HepG2 (cell line): ENCODE measurements around the gene PPP2R5B. TPM values are rescaled to one million over a fixed set of nuclear protein-coding genes. Genes with fewer than 3 reads are reported as not detected.

Source experiments
- ATAC-seq: fragments of 200-7000 bp; cut with Tn5 transposase; 3 replicates; pipeline ENCODE4 v1.9.1; 2020; ENCODE audit warnings: mild to moderate bottlenecking, moderate library complexity
- BruUV-seq: library from RNA; stranded (reverse); fragments of 400-500 nt; replicated peaks from 2 replicates; lab custom pipeline; 2021; lab: Mats Ljungman, UMichigan
- CTCF ChIA-PET: fragments of 300-600 bp; formaldehyde crosslinking; extraction: SDS; loops from one replicate; lab custom pipeline; 2021; ENCODE audit warnings: low total read pairs, inconsistent platforms, low intra/inter-chr PET ratio; lab: Yijun Ruan, JAX
- POLR2A ChIA-PET: fragments of 350-600 bp; sonication (Branson Sonifier 250); formaldehyde crosslinking; loops from one replicate; lab custom pipeline; 2020; ENCODE audit warnings: antibody characterized with exemption, inconsistent platforms; lab: Yijun Ruan, JAX
- DNase-seq: peaks from one replicate; pipeline ENCODE4 v3.0.0-alpha.2; 2015; ENCODE audit warnings: low spot score
- FAIRE-seq: peaks from 3 replicates; lab custom pipeline; 2011; peaks lifted over from hg19 to GRCh38; lab: Jason Lieb, UNC
- H2AFZ ChIP-seq: one replicate; pipeline ENCODE4 v1.6.1; 2011; ENCODE audit warnings: low read length, inconsistent platforms
- H3K27ac ChIP-seq: fragments of 300-600 bp; 3 replicates; pipeline ENCODE4 v1.8.0; 2011; ENCODE audit warnings: mixed run types, mild to moderate bottlenecking, mixed read lengths, low read length, inconsistent platforms; ENCODE audit not compliant: insufficient read depth; ENCODE audit errors: extremely low read length
- H3K27me3 ChIP-seq, 2 experiments: fragments of 200-600 bp in 1 of 2; 2 replicates in 1 of 2; 3 replicates in 1 of 2; pipeline versions ENCODE4 v1.6.0 to v1.8.0; 2011; ENCODE audit warnings: low read length in 2 of 2, mild to moderate bottlenecking in 2 of 2, moderate library complexity in 2 of 2, inconsistent platforms in 1 of 2; ENCODE audit not compliant: insufficient read depth in 2 of 2, control insufficient read depth in 1 of 2
- H3K36me3 ChIP-seq, 2 experiments: fragments of 200-600 bp in 1 of 2; replicated peaks in 1 of 2; 2 replicates in 1 of 2; 3 replicates in 1 of 2; pipeline versions ENCODE4 v1.5.1 to v1.8.0; 2011; ENCODE audit warnings: low read length in 2 of 2, inconsistent platforms in 1 of 2; ENCODE audit not compliant: insufficient read depth in 2 of 2, control insufficient read depth in 1 of 2
- H3K4me1 ChIP-seq: 2 replicates; pipeline ENCODE4 v1.5.1; 2012; ENCODE audit warnings: low read length, inconsistent platforms; ENCODE audit not compliant: insufficient read depth
- H3K4me2 ChIP-seq: 2 replicates; pipeline ENCODE4 v1.6.0; 2011; ENCODE audit warnings: low read depth, low read length, inconsistent platforms
- H3K4me3 ChIP-seq, 3 experiments: fragments of 200-600 bp in 1 of 3; sonication (generic), shearing (Covaris generic) in 1 of 3; replicated peaks in 1 of 3; 2 replicates each; pipeline ENCODE4 v1.5.1; 2011 to 2016; ENCODE audit warnings: low read length in 3 of 3, inconsistent platforms in 2 of 3, low read depth in 2 of 3, mild to moderate bottlenecking in 2 of 3, control low read depth in 1 of 3, mixed read lengths in 1 of 3; ENCODE audit not compliant: insufficient read depth in 1 of 3
- H3K79me2 ChIP-seq: one replicate; pipeline ENCODE4 v1.6.1; 2011; ENCODE audit warnings: low read length, inconsistent platforms; ENCODE audit not compliant: insufficient read depth
- H3K9ac ChIP-seq: 2 replicates; pipeline ENCODE4 v1.6.0; 2011; ENCODE audit warnings: mild to moderate bottlenecking, low read depth, low read length, inconsistent platforms; ENCODE audit not compliant: insufficient read depth
- H3K9me3 ChIP-seq: 2 replicates; pipeline ENCODE4 v1.5.1; 2012; ENCODE audit warnings: mild to moderate bottlenecking, low read length
- H4K20me1 ChIP-seq: 2 replicates; pipeline ENCODE4 v1.6.0; 2011; ENCODE audit warnings: inconsistent platforms, mild to moderate bottlenecking, low read length, moderate library complexity; ENCODE audit not compliant: insufficient read depth
- CBX5 ChIP-seq: sonication (generic); formaldehyde crosslinking; IDR thresholded peaks from 2 replicates; pipeline ENCODE4 v1.4.0; 2020; ENCODE audit warnings: missing genetic modification reagents, borderline replicate concordance
- DMAP1 ChIP-seq: IDR thresholded peaks from 2 replicates; pipeline ENCODE4 v1.6.1; 2016
- GTF3A ChIP-seq: sonication (generic); formaldehyde crosslinking; conservative IDR thresholded peaks from 2 replicates; pipeline ENCODE4 v1.4.0; 2020; ENCODE audit warnings: mild to moderate bottlenecking, missing genetic modification reagents
- MYPOP ChIP-seq: sonication (generic); formaldehyde crosslinking; IDR thresholded peaks from 2 replicates; pipeline ENCODE4 v1.8.1; 2023; ENCODE audit warnings: mild to moderate bottlenecking, moderate library complexity, missing genetic modification reagents
- RFX3 ChIP-seq: IDR thresholded peaks from 2 replicates; pipeline ENCODE4 v1.6.1; 2016; ENCODE audit warnings: missing biosample characterization, missing genetic modification reagents
- SOX13 ChIP-seq, 3 experiments: fragments of 450-650 bp in 1 of 3; sonication (generic) in 1 of 3; formaldehyde crosslinking in 1 of 3; IDR thresholded peaks in 2 of 3; conservative IDR thresholded peaks in 1 of 3; 2 replicates each; pipeline versions ENCODE4 v1.5.0 to v1.6.1; 2016 to 2020; ENCODE audit warnings: antibody characterized with exemption in 1 of 3, mild to moderate bottlenecking in 1 of 3, missing compliant biosample characterization in 1 of 3, missing genetic modification reagents in 1 of 3, moderate library complexity in 1 of 3
- THAP11 ChIP-seq: IDR thresholded peaks from 2 replicates; pipeline ENCODE4 v1.6.1; 2016; ENCODE audit warnings: missing biosample characterization, missing genetic modification reagents
- ZBTB14 ChIP-seq: sonication (generic); formaldehyde crosslinking; IDR thresholded peaks from 2 replicates; pipeline ENCODE4 v1.4.0; 2020; ENCODE audit warnings: missing genetic modification reagents
- ZNF280D ChIP-seq: sonication (generic); formaldehyde crosslinking; IDR thresholded peaks from 2 replicates; pipeline ENCODE4 v1.5.1; 2020; ENCODE audit warnings: mild to moderate bottlenecking, missing genetic modification reagents
- ZNF501 ChIP-seq: sonication (generic); formaldehyde crosslinking; IDR thresholded peaks from 2 replicates; pipeline ENCODE4 v1.5.1; 2020; ENCODE audit warnings: mild to moderate bottlenecking, moderate library complexity, missing genetic modification reagents
- ZNF513 ChIP-seq: sonication (generic); formaldehyde crosslinking; conservative IDR thresholded peaks from 2 replicates; pipeline ENCODE4 v1.5.0; 2020; ENCODE audit warnings: missing genetic modification reagents
- ZNF556 ChIP-seq: sonication (generic); formaldehyde crosslinking; IDR thresholded peaks from 2 replicates; pipeline ENCODE4 v1.4.0; 2020; ENCODE audit warnings: mild to moderate bottlenecking, missing genetic modification reagents, borderline replicate concordance
- ZNF597 ChIP-seq: sonication (generic); formaldehyde crosslinking; IDR thresholded peaks from 2 replicates; pipeline ENCODE4 v1.5.0; 2020; ENCODE audit warnings: missing genetic modification reagents
- WGBS: methylation state at CpG from one replicate; pipeline ENCODE4 v1.1.6; 2017; ENCODE audit warnings: low lambda C conversion rate; 5-methylcytosine and 5-hydroxymethylcytosine counted together
- in situ Hi-C: cut with HindIII; loops from 2 replicates; pipeline ENCODE4 v1.10.0; 2017; ENCODE audit warnings: low pct_unique_long_range_greater_than_20kb; ENCODE audit not compliant: extremely low pct_ligation_motif_present
- intact Hi-C: fragments of 100-400 bp; cut with micrococcal nuclease; formaldehyde crosslinking; loops from one replicate; pipeline ENCODE4 v1.10.0; 2022; ENCODE audit not compliant: unreplicated experiment
- polyA plus RNA-seq, 8 experiments: library from polyadenylated mRNA; depleted of rRNA in 3 of 8; stranded (reverse) in 7 of 8; unstranded in 1 of 8; fragments of >200 nt; fragmentation: Illumina TruSeq in 4 of 8; extraction: Trizol in 4 of 8; gene quantifications; 2 replicates each; pipeline versions ENCODE4 v1.2.1 to v1.2.3, GENCODE V29; 2011 to 2016; ENCODE audit warnings: low read depth in 4 of 8, missing spikeins in 1 of 8, mixed read lengths in 1 of 8; ENCODE audit not compliant: insufficient read depth in 1 of 8
- total RNA-seq, 5 experiments: library from RNA; depleted of rRNA; stranded (reverse); fragments of >200 nt; fragmentation: Illumina TruSeq; extraction: Trizol; gene quantifications; 2 replicates each; pipeline ENCODE4 v1.2.3, GENCODE V29; 2016; ENCODE audit warnings: low read depth in 1 of 5

Gene PPP2R5B
- total and polyA plus RNA-seq, 2 of the 13 experiments (the other 11 are each of a cell fraction or from before 2014, with no cell fraction given): 2.3 to 8.3 TPM

- Histone ChIP-seq H3K4me2 (peak overlapping the region; percentile 50), H3K4me1 (peaks cover 73% of the 10 kb centered on the region), H3K27me3 (no peaks in the 10 kb centered on the region), H3K79me2 (peaks cover 1% of the 10 kb centered on the region), H3K36me3 (no peaks in the 10 kb centered on the region), H3K9ac (no peak overlapping the region), H4K20me1 (peaks cover 6% of the 10 kb centered on the region; the same call in 1 of the 2 replicates), H3K4me3 (no peak overlapping the region; a peak in 2 of 6 replicates), H3K27ac (peak overlapping the region; percentile 33), H2AFZ (no peak overlapping the region), H3K9me3 (no peaks in the 10 kb centered on the region)
- intact Hi-C loops: loop anchor here (1.0 kb wide), 1 partner anchor 38 kb away; no protein-coding TSS in a partner anchor
- in situ Hi-C loops: no loop called here
- FAIRE-seq (peak; percentile 94), ATAC-seq (peak; percentile 14), DNase-seq (peak; percentile 82)
- 9% methylated on average over 14 of the region's 15 CpGs for WGBS
- BruUV-seq: no TSS peak
- POLR2A ChIA-PET: interaction anchor here (1.1 to 11.5 kb wide), 5 partner anchors 9 to 107 kb away, joined by 3 to 132 read pairs (median 7); partner anchors contain the start of genes EHD1 and SF1
- CTCF ChIA-PET: no interaction called here
- TF ChIP-seq ZBTB14 (CRISPR knock-in tag) (no peak), GTF3A (no peak), RFX3 (CRISPR knock-in tag) (no peak), SOX13 (IDR thresholded peaks at IDR 0.05) (peak; percentile 29; the same call in 1 of the 2 replicates), SOX13 (CRISPR knock-in tag; conservative IDR thresholded peaks at IDR 0.05 in 1 of 2, IDR thresholded peaks at IDR 0.05 in 1 of 2) (peak in 1 of 2 experiments; percentile 64; a peak in 2 of 4 replicates), CBX5 (CRISPR knock-in tag) (peak; percentile 56; the same call in 1 of the 2 replicates), THAP11 (peak; percentile 58; the same call in 1 of the 2 replicates), DMAP1 (CRISPR knock-in tag) (peak; percentile 47; the same call in 1 of the 2 replicates), ZNF556 (CRISPR knock-in tag) (no peak), ZNF280D (no peak), ZNF501 (CRISPR knock-in tag) (no peak), ZNF597 (CRISPR knock-in tag) (no peak), ZNF513 (CRISPR knock-in tag) (no peak), MYPOP (peak; percentile 74; the same call in 1 of the 2 replicates)
Measured at GRCh38 chr11:64885367-64886286, 38.9 kb upstream of the PPP2R5B start.
